Fibroblast of lung (primary cell): ENCODE data around the gene UBAC1.

ENCODE experiments used
- EZH2 ChIP-seq: IDR thresholded peaks from 2 replicates; pipeline ENCODE4 v1.5.1; 2012; ENCODE audit warnings: low read length, control low read depth, mild to moderate bottlenecking; ENCODE audit errors: missing control alignments
- TF ChIP-seq, protein P1 (sequence below), 2 donors: IDR thresholded peaks in 1 of 2; conservative IDR thresholded peaks in 1 of 2; 1 replicate in 1 of 2; 2 replicates in 1 of 2; pipeline ENCODE4 v1.5.1; 2011 to 2012; ENCODE audit warnings: low read length in 2 of 2, control low read depth in 1 of 2, inconsistent platforms in 1 of 2, low read depth in 1 of 2, mild to moderate bottlenecking in 1 of 2

DNA sequence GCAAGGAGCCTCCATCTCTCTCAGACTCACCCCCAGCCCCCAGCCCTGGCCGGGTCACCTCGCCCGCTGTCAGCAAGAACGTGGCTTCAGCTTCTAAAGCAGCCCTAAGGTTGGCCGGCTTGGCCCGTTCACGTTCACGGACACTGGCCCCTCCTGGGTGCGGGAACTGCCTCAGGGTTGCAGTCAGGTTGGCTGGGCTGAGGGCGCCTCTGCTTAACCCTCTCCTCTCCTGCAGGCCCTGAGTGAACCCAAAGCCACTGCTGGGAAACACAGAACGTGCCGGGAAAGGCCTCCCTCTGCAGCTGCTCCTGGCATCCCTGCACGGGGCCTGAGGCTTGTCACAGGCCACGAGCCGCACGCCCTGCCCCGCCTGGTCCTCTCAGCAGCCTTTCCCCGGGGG is 40.1 kb upstream of the UBAC1 start:
- TF ChIP-seq, protein P1, sequence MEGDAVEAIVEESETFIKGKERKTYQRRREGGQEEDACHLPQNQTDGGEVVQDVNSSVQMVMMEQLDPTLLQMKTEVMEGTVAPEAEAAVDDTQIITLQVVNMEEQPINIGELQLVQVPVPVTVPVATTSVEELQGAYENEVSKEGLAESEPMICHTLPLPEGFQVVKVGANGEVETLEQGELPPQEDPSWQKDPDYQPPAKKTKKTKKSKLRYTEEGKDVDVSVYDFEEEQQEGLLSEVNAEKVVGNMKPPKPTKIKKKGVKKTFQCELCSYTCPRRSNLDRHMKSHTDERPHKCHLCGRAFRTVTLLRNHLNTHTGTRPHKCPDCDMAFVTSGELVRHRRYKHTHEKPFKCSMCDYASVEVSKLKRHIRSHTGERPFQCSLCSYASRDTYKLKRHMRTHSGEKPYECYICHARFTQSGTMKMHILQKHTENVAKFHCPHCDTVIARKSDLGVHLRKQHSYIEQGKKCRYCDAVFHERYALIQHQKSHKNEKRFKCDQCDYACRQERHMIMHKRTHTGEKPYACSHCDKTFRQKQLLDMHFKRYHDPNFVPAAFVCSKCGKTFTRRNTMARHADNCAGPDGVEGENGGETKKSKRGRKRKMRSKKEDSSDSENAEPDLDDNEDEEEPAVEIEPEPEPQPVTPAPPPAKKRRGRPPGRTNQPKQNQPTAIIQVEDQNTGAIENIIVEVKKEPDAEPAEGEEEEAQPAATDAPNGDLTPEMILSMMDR (conservative IDR thresholded peaks at IDR 0.05 in 1 of 2, IDR thresholded peaks at IDR 0.05 in 1 of 2; ENCODE audit: low read depth in 1 of 2, low read length in 2 of 2): no peak
- no peak for TF ChIP-seq EZH2
